Activated CD8-positive, alpha-beta memory T cell treated with anti-CD3 and anti-CD28 coated beads for 1 hour (primary cell): ENCODE data around the gene LRRC14B.
"Not testable (repeated sequence)": the region's sequence is repeated elsewhere in the genome, so short reads cannot be mapped to it uniquely, and the experiment has no call there.

ENCODE experiments used
- DNase-seq, 2 donors: peaks; one replicate each; pipeline ENCODE4 v3.0.0-alpha.2; 2020; ENCODE audit warnings: low read depth in 1 of 2; ENCODE audit errors: extremely low read depth in 1 of 2

LRRC14B gene

GRCh38 chr5:190366-191035 lies 794 bp upstream of the LRRC14B start:
- DNase-seq, result no peak

- DNase-seq, result no peak
Measured at GRCh38 chr5:191949-192690, 825 bp downstream of the LRRC14B start.

- no peak for DNase-seq
Measured at GRCh38 chr5:192691-192969, 1.3 kb downstream of the LRRC14B start.

- no peak for DNase-seq
Measured at GRCh38 chr5:192970-193831, 1.9 kb downstream of the LRRC14B start.

- DNase-seq, result no peak
Measured at GRCh38 chr5:194102-194501, 2.8 kb downstream of the LRRC14B start.

GRCh38 chr5:194603-195209 lies 3.4 kb downstream of the LRRC14B start:
- no peak for DNase-seq

GRCh38 chr5:195401-196160 lies 4.3 kb downstream of the LRRC14B start:
- no peak for DNase-seq

GRCh38 chr5:196350-196749 lies 5.1 kb downstream of the LRRC14B start:
- no peak for DNase-seq

DNA sequence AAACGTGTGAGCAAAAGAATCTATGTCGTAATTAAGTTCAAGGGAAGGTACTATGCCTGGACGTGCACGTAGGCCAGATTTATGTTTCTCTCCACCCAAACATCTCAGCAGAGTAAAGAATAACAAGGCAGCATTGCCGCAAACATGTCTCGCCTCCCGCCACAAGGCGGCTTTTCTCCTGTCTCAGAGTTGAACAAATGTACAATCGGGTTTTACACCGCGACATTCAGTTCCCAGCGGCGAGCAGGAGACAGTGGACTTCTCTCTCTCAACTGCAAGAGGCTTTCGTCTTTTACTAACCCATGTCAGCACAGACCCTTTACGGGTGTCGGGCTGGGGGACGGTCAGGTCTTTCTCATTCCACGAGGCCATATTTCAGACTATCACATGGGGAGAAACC lies 5.7 kb downstream of the LRRC14B start:
- not testable (repeated sequence) for DNase-seq

- no peak for DNase-seq
Measured at GRCh38 chr5:197892-198489, 6.7 kb downstream of the LRRC14B start.

- no peak for DNase-seq
Measured at GRCh38 chr5:198516-199196, 7.4 kb downstream of the LRRC14B start.

DNA sequence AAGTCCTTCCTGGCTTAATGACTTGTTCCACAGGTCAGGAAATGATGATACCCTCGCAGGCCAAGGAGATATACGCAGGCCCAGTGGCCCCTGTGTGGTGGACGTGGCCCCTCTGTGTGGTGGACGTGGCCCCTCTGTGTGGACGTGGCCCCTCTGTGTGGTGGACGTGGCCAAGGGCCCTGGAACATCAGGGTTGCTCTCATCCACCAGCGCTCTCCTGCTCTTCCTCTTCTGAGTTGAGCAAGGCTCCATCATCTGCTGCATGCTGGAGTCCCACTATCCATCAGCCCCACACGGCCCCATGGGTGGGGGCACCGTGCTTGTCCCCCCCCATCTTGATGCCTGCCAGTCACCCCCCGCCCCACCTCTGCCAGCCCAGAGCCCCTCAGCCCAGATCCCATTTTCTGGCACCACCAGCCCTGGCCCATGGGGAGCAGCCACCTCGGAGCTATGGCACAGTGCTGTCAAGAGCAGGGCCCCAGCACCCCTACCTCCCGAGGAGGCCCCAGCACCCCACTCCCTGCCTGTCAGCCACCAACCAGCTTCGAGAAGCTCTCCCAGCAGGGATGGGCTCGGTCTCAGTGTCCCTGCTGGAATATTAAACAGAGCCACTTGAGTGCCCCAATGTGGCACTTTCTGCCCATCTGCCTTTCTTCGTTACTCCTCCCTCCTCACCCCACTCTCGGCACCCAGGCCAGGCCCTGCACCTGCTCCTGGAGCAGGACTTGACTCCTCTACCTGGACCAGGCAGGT lies 8.1 kb downstream of the LRRC14B start:
- DNase-seq, result no peak

DNA sequence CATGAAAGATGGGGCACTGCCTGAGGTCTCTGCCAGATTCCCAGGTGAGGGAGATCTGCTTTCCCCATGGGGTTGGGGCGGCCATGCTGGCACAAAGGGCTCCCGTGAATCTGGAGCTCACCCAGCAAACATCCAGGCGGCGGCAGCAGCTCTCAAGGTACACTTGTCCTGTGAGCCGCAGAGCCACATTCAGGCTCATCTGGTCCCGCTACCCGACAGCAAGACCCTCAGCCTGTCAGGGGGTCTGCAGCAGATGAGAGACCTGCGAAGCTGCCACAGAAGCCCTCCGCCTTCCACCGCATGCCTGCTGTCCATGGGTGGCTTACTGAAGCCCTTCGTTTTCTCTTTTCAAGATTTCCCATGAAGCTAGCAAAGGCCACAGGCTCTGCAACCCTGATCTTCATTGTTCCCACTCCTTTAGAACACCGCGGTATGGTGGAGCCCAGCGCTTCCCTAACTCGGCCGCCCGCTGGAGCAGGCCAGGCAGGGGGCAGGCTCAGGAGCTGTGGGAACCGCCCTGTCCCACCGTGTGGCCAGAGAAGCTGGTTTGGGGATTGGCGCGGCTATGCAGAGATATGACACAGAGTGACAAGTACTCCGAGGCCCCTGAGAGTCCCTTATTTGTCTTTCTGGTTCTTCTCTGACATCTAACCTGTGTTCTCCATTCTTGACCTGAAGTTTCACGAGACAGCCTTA lies 8.8 kb downstream of the LRRC14B start:
- DNase-seq, result no peak

GRCh38 chr5:200985-201384 lies 9.7 kb downstream of the LRRC14B start:
- no peak for DNase-seq

DNA sequence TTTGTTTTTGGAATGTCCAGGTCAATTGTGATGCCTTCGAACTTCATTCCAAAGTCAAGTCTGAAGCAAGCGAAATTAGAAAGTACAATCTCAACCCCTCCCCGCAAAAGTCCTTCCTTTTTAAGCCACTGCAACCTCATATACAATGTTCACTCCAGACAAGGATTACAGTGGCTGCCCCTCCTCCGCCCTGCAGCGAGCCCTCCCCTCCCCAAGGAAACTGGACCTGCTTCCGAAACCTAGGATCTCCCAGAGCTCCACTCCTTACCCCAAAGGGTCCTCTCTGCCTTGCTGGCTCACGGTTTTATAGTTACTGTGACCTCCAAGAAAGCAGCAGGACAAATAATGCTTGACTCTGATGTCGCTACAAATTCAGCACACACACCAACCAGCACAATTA lies 10.4 kb downstream of the LRRC14B start:
- no peak for DNase-seq

DNA sequence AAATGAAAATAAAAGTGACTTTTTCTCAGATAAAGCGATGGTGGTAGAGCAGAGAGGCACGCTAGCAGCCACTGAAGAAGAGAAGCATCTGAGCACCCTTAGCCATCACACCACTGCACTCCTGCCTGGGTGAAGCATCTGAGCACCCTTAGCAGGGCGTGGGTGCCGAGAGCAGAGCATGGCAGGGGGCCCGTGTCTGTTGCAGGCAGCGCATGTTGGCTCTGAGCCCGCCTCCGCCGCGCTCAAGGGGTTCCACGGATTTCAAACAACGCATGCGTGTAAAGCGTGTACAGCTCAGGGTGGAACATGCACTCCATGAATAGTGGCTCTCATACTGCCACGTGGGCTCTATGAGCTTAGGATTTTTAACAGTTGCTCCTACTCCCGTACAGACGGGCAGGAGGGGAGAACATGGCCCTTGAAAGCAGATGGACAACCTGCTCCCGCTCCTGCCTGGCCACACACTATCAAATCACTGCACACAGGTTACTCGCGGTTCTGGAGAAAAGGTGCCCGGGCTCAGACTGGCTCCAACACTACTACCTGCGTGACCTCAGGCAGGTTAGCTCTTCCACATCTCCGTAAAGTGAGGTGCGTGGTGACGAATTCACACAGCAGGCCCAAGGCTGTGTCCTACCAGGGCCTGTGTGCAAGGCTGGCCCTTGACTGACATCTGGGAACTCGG lies 12.1 kb downstream of the LRRC14B start:
- DNase-seq, result no peak

DNA sequence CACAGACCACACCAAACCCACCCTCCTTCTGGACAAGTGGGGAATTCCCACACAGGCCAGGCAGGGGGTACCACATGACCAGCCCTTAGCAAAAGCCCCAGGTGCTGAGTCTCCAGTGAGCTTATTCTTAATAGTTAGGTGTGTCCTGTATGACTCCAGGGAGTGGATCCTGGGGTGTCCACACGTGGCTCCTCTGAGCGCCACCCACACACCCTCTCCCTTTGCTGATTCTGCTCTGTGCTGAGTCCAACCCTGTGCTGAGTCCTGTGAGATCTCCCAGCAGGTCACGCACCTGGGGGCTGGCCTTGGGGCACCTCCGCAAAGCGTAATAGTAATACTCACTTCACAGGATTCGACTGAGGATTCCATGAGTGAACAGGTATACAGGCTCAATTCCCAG lies 12.7 kb downstream of the LRRC14B start:
- DNase-seq, result no peak

DNA sequence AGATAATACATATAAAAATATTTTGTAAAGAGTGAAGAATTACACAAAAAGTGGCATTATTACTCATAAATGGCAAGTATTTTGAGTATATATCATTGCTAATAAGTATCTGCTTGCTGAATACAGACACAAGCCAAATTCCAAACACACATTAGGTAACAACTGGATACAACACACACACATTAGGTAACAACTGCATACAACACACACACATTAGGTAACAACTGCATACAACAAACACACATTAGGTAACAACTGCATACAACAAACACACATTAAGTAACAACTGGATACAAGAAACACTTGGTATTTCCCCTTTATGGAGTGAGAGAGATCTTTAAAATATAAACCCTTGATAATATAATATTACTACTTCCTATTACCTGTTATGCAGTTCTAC lies 13.2 kb downstream of the LRRC14B start:
- DNase-seq, result no peak
